Body of pancreas (tissue), 4 donors: ENCODE results near the gene TMEM154.

Experiments
- CTCF ChIP-seq, 7 experiments: fragments of 450-650 bp in 4 of 7; fragments of 200-600 bp in 3 of 7; sonication (generic) in 3 of 7; IDR thresholded peaks; one replicate each; pipeline ENCODE4 v1.5.1; 2016 to 2019; ENCODE audit warnings: antibody characterized with exemption in 7 of 7
- POLR2A ChIP-seq, 3 donors: fragments of 450-650 bp; IDR thresholded peaks; one replicate each; pipeline ENCODE4 v1.6.1; 2016; ENCODE audit warnings: antibody characterized with exemption in 3 of 3, mild to moderate bottlenecking in 2 of 3

GRCh38 chr4:152700151-152700550 is 20.4 kb upstream of the TMEM154 start:
- no peak for TF ChIP-seq POLR2A (IDR thresholded peaks at IDR 0.05)
- TF ChIP-seq CTCF (IDR thresholded peaks at IDR 0.05): no peak
